OCI-LY1 (cell line): ENCODE measurements around the gene GET3.
"Not testable (repeated sequence)": the region's sequence is repeated elsewhere in the genome, so short reads cannot be mapped to it uniquely, and the experiment has no call there.

Experiments used
- H2AFZ ChIP-seq: fragments of 200-600 bp; sonication (generic), shearing (Covaris generic); 2 replicates; pipeline ENCODE4 v1.6.0; 2014; ENCODE audit warnings: antibody characterized with exemption, mild to moderate bottlenecking, low read length
- H3F3A ChIP-seq: fragments of 200-600 bp; sonication (generic), shearing (Covaris generic); 2 replicates; pipeline ENCODE4 v1.6.0; 2014; ENCODE audit warnings: mild to moderate bottlenecking, antibody characterized with exemption, low read length, moderate library complexity; ENCODE audit not compliant: insufficient read depth
- H3K27ac ChIP-seq: fragments of 200-600 bp; sonication (generic); 2 replicates; pipeline ENCODE4 v1.5.1; 2014; ENCODE audit warnings: low read length, mixed run types, mild to moderate bottlenecking, low read depth; ENCODE audit not compliant: poor library complexity, severe bottlenecking
- H3K27me3 ChIP-seq: fragments of 200-600 bp; sonication (generic); 2 replicates; pipeline ENCODE4 v1.6.0; 2014; ENCODE audit warnings: antibody characterized with exemption, mild to moderate bottlenecking, low read length, moderate library complexity; ENCODE audit not compliant: insufficient read depth
- H3K36me3 ChIP-seq: fragments of 200-600 bp; sonication (generic); 2 replicates; pipeline ENCODE4 v1.6.1; 2014; ENCODE audit warnings: mild to moderate bottlenecking, antibody characterized with exemption, low read length, moderate library complexity, mixed read lengths; ENCODE audit not compliant: insufficient read depth
- H3K4me1 ChIP-seq: fragments of 200-600 bp; sonication (generic); 2 replicates; pipeline ENCODE4 v1.5.1; 2014; ENCODE audit warnings: mild to moderate bottlenecking, low read length, moderate library complexity; ENCODE audit not compliant: insufficient read depth, severe bottlenecking
- H3K4me2 ChIP-seq: fragments of 200-600 bp; sonication (generic), shearing (Covaris generic); 2 replicates; pipeline ENCODE4 v1.6.1; 2014; ENCODE audit warnings: low read length
- H3K4me3 ChIP-seq: fragments of 200-600 bp; sonication (generic); 2 replicates; pipeline ENCODE4 v1.5.1; 2014; ENCODE audit warnings: low read length, low read depth, mild to moderate bottlenecking, mixed read lengths; ENCODE audit not compliant: poor library complexity, severe bottlenecking
- H3K79me2 ChIP-seq: fragments of 200-600 bp; shearing (Covaris generic); 2 replicates; pipeline ENCODE4 v1.6.1; 2016; ENCODE audit warnings: mixed run types, low read length, mixed read lengths; ENCODE audit not compliant: insufficient read depth
- H3K9ac ChIP-seq: fragments of 200-600 bp; sonication (generic), shearing (Covaris generic); 2 replicates; pipeline ENCODE4 v1.6.1; 2014; ENCODE audit warnings: mild to moderate bottlenecking, low read length, mixed read lengths
- H3K9me2 ChIP-seq: fragments of 200-600 bp; sonication (generic), shearing (Covaris generic); 2 replicates; pipeline ENCODE4 v1.6.1; 2014; ENCODE audit warnings: low read depth, mild to moderate bottlenecking, low read length, mixed read lengths
- H3K9me3 ChIP-seq: fragments of 200-600 bp; shearing (Covaris generic); 2 replicates; pipeline ENCODE4 v1.6.1; 2014; ENCODE audit warnings: low read length, mixed read lengths
- H4K20me1 ChIP-seq: fragments of 200-600 bp; sonication (generic), shearing (Covaris generic); 2 replicates; pipeline ENCODE4 v1.6.0; 2016; ENCODE audit warnings: mild to moderate bottlenecking, low read length; ENCODE audit not compliant: insufficient read depth
- EZH2 ChIP-seq: fragments of 200-600 bp; sonication (generic), shearing (Covaris generic); IDR thresholded peaks from 2 replicates; pipeline ENCODE4 v1.8.0; 2017; ENCODE audit warnings: borderline replicate concordance, mixed run types, mild to moderate bottlenecking, antibody characterized with exemption, low read length, moderate library complexity, mixed read lengths
- TF ChIP-seq, protein P1 (sequence below): fragments of 200-600 bp; sonication (generic), shearing (Covaris generic); IDR thresholded peaks from 2 replicates; pipeline ENCODE4 v1.5.1; 2017; ENCODE audit warnings: mild to moderate bottlenecking, antibody characterized with exemption, low read length, moderate library complexity, mixed read lengths

GET3 gene

DNA sequence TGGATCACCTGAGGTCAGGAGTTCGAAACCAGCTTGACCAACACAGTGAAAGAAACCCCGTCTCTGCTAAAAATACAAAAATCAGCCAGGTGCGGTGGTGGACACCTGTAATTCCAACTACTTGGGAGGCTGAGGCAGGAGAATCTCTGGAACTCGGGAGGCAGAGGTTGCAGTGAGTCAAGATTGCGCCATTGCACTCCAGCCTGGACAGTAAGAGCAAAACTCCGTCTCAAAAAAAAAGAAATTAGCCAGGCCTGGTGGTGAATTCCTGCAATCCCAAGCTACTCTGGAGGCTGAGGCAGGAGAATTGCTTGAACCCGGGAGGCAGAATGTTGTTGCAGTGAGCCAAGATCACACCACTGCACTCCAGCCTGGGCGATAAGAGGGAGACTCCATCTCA, 28.7 kb upstream of the GET3 start:
- Histone ChIP-seq H3K9me3 (no peaks in the 10 kb centered on the region), H2AFZ (no peak overlapping the region), H3K4me3 (no peak overlapping the region), H3F3A (no peaks in the 10 kb centered on the region), H3K9me2 (no peaks in the 10 kb centered on the region), H3K79me2 (no peaks in the 10 kb centered on the region), H4K20me1 (no peaks in the 10 kb centered on the region), H3K36me3 (peaks cover 90% of the 10 kb centered on the region), H3K4me1 (no peaks in the 10 kb centered on the region), H3K27ac (no peak overlapping the region), H3K9ac (no peak overlapping the region), H3K4me2 (no peak overlapping the region), H3K27me3 (no peaks in the 10 kb centered on the region)
- TF ChIP-seq, protein P1, sequence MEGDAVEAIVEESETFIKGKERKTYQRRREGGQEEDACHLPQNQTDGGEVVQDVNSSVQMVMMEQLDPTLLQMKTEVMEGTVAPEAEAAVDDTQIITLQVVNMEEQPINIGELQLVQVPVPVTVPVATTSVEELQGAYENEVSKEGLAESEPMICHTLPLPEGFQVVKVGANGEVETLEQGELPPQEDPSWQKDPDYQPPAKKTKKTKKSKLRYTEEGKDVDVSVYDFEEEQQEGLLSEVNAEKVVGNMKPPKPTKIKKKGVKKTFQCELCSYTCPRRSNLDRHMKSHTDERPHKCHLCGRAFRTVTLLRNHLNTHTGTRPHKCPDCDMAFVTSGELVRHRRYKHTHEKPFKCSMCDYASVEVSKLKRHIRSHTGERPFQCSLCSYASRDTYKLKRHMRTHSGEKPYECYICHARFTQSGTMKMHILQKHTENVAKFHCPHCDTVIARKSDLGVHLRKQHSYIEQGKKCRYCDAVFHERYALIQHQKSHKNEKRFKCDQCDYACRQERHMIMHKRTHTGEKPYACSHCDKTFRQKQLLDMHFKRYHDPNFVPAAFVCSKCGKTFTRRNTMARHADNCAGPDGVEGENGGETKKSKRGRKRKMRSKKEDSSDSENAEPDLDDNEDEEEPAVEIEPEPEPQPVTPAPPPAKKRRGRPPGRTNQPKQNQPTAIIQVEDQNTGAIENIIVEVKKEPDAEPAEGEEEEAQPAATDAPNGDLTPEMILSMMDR, result no peak
- no peak for TF ChIP-seq EZH2

DNA sequence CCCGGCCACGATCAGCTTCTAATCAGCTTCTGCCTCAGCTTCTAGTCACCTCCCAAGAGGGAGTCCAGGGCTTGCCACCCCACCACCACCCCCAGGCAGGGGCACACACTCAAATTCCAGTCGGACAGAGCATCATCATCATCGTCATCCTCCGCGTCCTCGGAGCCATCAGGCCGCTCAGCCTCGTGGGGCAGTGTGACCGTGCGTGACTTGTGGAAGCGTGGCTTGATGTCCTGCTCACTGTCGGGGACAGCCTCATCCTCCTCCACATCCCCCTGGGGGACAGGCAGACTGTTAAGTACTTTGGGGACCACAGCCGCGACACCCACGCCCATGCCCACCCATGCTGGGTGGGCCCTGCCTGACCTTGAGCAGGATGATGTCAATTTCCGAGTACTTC, 26.1 kb upstream of the GET3 start:
- no peaks in the 10 kb centered on the region for H3K79me2 ChIP-seq
- TF ChIP-seq EZH2, result no peak
- TF ChIP-seq, protein P1, result no peak
- H3F3A ChIP-seq, result no peaks in the 10 kb centered on the region
- H3K9me3 ChIP-seq, result no peaks in the 10 kb centered on the region
- no peaks in the 10 kb centered on the region for H4K20me1 ChIP-seq
- no peak overlapping the region for H3K9ac ChIP-seq
- no peak overlapping the region for H3K27ac ChIP-seq
- H2AFZ ChIP-seq, result no peak overlapping the region
- H3K4me2 ChIP-seq, result no peak overlapping the region
- no peak overlapping the region for H3K4me3 ChIP-seq
- peaks cover 89% of the 10 kb centered on the region for H3K36me3 ChIP-seq
- H3K27me3 ChIP-seq, result no peaks in the 10 kb centered on the region
- no peaks in the 10 kb centered on the region for H3K9me2 ChIP-seq
- H3K4me1 ChIP-seq, result no peaks in the 10 kb centered on the region

DNA sequence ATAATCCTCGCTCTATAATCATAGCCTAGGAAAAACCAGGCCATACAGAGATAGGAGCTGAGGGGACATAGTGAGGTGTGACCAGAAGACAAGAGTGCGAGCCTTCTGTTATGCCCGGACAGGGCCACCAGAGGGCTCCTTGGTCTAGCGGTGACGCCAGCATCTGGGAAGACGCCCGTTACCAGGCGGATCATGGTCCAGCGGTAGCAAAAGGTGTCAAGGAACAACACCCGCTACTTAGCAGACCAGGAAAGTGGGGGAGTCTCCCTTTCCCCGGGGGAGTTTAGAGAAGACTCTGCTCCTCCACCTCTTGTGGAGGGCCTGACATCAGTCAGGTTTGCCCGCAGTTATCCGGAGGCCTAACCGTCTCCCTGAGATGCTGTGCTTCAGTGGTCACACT, 25.2 kb upstream of the GET3 start:
- not testable (repeated sequence) for H3F3A ChIP-seq, H3K79me2 ChIP-seq, H3K4me1 ChIP-seq, H3K9me2 ChIP-seq, H3K4me3 ChIP-seq, H3K27ac ChIP-seq, H3K4me2 ChIP-seq, H3K27me3 ChIP-seq, H3K9me3 ChIP-seq, H2AFZ ChIP-seq, H3K9ac ChIP-seq, H4K20me1 ChIP-seq
- H3K36me3 ChIP-seq, result peaks cover 89% of the 10 kb centered on the region

DNA sequence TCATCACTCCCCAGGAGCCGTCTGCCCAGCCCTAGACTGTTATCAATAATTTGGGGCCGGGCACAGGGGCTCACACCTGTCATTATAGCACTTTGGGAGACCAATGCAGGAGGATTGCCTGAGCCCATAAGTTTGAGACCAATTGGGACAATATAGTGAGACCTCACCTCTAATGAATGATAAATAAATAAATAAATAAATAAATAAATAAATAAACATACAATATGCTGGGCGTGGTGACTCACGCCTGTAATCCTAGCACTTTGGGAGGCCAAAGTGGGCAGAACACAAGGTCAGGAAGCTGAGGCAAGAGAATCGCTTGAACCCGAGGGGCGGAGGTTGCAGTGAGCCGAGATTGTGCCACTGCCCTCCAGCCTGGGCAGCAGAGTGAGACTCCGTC, 24.0 kb upstream of the GET3 start:
- not testable (repeated sequence) for H3K27ac ChIP-seq, H2AFZ ChIP-seq, H3K9ac ChIP-seq, H3K4me3 ChIP-seq, H3K27me3 ChIP-seq, H3K79me2 ChIP-seq, H3K4me1 ChIP-seq, H3F3A ChIP-seq, H4K20me1 ChIP-seq, H3K4me2 ChIP-seq, H3K9me3 ChIP-seq, H3K9me2 ChIP-seq
- H3K36me3 ChIP-seq, result peaks cover 93% of the 10 kb centered on the region
